Measurements from ENCODE around the gene KRTAP4-2. TPM values are rescaled to one million over a fixed set of nuclear protein-coding genes. Genes with fewer than 3 reads are reported as not detected.

The KRTAP4-2 gene
- total RNA-seq, 4 donors from 2014 or later: not detected

GRCh38 chr17:41178843-41179616 lies 1.0 kb upstream of the KRTAP4-2 start:
- DNase-seq (ENCODE audit: low spot score): no peak
- no peak for TF ChIP-seq CTCF (IDR thresholded peaks at IDR 0.05)
- no peak for ATAC-seq (ENCODE audit: low FRiP score)

- ATAC-seq (ENCODE audit: low FRiP score) (no peak), DNase-seq (ENCODE audit: low spot score) (no peak)
- TF ChIP-seq CTCF (IDR thresholded peaks at IDR 0.05): no peak
Observed at GRCh38 chr17:41178341-41178740, 320 bp upstream of the KRTAP4-2 start.

- TF ChIP-seq CTCF (IDR thresholded peaks at IDR 0.05): no peak
- DNase-seq (ENCODE audit: low spot score): no peak
- ATAC-seq (ENCODE audit: low FRiP score): no peak
Observed at GRCh38 chr17:41176744-41177387, 1.2 kb downstream of the KRTAP4-2 start.

GRCh38 chr17:41171886-41172285 lies 6.1 kb downstream of the KRTAP4-2 start:
- ATAC-seq (ENCODE audit: low FRiP score) (no peak), DNase-seq (ENCODE audit: low spot score) (no peak)
- TF ChIP-seq CTCF (IDR thresholded peaks at IDR 0.05): no peak

GRCh38 chr17:41168121-41168520 lies 9.9 kb downstream of the KRTAP4-2 start, which contains the start of gene KRTAP4-3:
Gene KRTAP4-3, minus strand, starts transcription at chr17:41168221. Its CDS starts 49 bp downstream, at chr17:41168172.
- no peak for ATAC-seq (ENCODE audit: low FRiP score)
- TF ChIP-seq CTCF (IDR thresholded peaks at IDR 0.05): no peak
- DNase-seq (ENCODE audit: low spot score): no peak

GRCh38 chr17:41167561-41167960 lies 10.5 kb downstream of the KRTAP4-2 start:
- ATAC-seq (ENCODE audit: low FRiP score) (no peak), DNase-seq (ENCODE audit: low spot score) (no peak)
- no peak for TF ChIP-seq CTCF (IDR thresholded peaks at IDR 0.05)

- ATAC-seq (ENCODE audit: low FRiP score) (no peak), DNase-seq (ENCODE audit: low spot score) (no peak)
- TF ChIP-seq CTCF (IDR thresholded peaks at IDR 0.05): no peak
Observed at GRCh38 chr17:41163828-41164227, 14.2 kb downstream of the KRTAP4-2 start.
